ENCODE measurements around the gene NEDD4L. TPM values are rescaled to one million over a fixed set of nuclear protein-coding genes. Genes with fewer than 3 reads are reported as not detected.

The NEDD4L gene
- total and polyA plus RNA-seq, 2 experiments from 2014 or later = 36.2 to 72.3 TPM

- Histone ChIP-seq H3F3A (replicated peaks; ENCODE audit: low read depth) (no peaks in the 10 kb centered on the region), H2AFZ (no peak overlapping the region), H3K27me3 (ENCODE audit: insufficient read depth) (no peaks in the 10 kb centered on the region), H4K20me1 (replicated peaks; ENCODE audit: insufficient read depth) (no peaks in the 10 kb centered on the region), H3K36me3 (ENCODE audit: insufficient read depth) (no peaks in the 10 kb centered on the region), H3K4me1 (ENCODE audit: insufficient read depth) (peaks cover 66% of the 10 kb centered on the region), H3K79me2 (replicated peaks; ENCODE audit: insufficient read depth) (peaks cover 94% of the 10 kb centered on the region), H3K4me2 (peak overlapping the region; percentile 27; the same call in 1 of the 2 replicates), H3K9me2 (ENCODE audit: insufficient read depth) (no peaks in the 10 kb centered on the region), H3K27ac (ENCODE audit: low read depth) (peak overlapping the region; percentile 16; the same call in 1 of the 2 replicates), H3K4me3 (no peak overlapping the region)
- TF ChIP-seq ZNF331 (CRISPR knock-in tag; IDR thresholded peaks at IDR 0.05; ENCODE audit: low read depth) (no peak), ZNF462 (CRISPR knock-in tag; IDR thresholded peaks at IDR 0.05) (no peak), STAT1 (IDR thresholded peaks at IDR 0.05; ENCODE audit: unreplicated experiment) (no peak), EZH2phosphoT487 (IDR thresholded peaks at IDR 0.05; ENCODE audit: unreplicated experiment) (no peak), NANOG (IDR thresholded peaks at IDR 0.05; ENCODE audit: borderline replicate concordance) (no peak), EZH2 (IDR thresholded peaks at IDR 0.05; ENCODE audit: low read depth, unreplicated experiment) (no peak), ZNF114 (CRISPR knock-in tag; IDR thresholded peaks at IDR 0.05) (no peak), CTCF (conservative IDR thresholded peaks at IDR 0.05; ENCODE audit: low read depth in 2 of 2) (no peak), REST (IDR thresholded peaks at IDR 0.05; ENCODE audit: unreplicated experiment) (no peak), ETS1 (IDR thresholded peaks at IDR 0.05) (no peak), POLR2AphosphoS5 (IDR thresholded peaks at IDR 0.05; ENCODE audit: low read depth) (no peak)
- Mint-ChIP-seq H3K4me3 (no peak overlapping the region), H3K27ac (peak overlapping the region; percentile 82), H3K27me3 (ENCODE audit: insufficient read depth, low read depth, poor library complexity) (peaks cover 2% of the 10 kb centered on the region), H3K9me3 (no peaks in the 10 kb centered on the region; the same call in 2 of the 3 replicates), H3K4me1 (peaks cover 78% of the 10 kb centered on the region), H3K36me3 (ENCODE audit: low read depth) (peaks cover 8% of the 10 kb centered on the region)
- DNase-seq (ENCODE audit: low spot score) (peak; percentile 72), ATAC-seq (peak; percentile 84)
Observed at GRCh38 chr18:58228762-58229161, 184.7 kb downstream of the NEDD4L start.
